B cell (primary cell): ENCODE results near the gene MAD1L1. TPM values are rescaled to one million over a fixed set of nuclear protein-coding genes. Genes with fewer than 3 reads are reported as not detected.

ENCODE experiments used
- ATAC-seq: fragments of 200-7000 bp; cut with Tn5 transposase; one replicate; pipeline ENCODE4 v1.10.0; 2021; ENCODE audit warnings: low read depth, mild to moderate bottlenecking, moderate number of reproducible peaks, moderate library complexity
- CTCF ChIA-PET: fragments of 350-600 bp; sonication (Branson Sonifier 250); formaldehyde crosslinking; loops from one replicate; lab custom pipeline; 2021; ENCODE audit warnings: antibody characterized with exemption, inconsistent platforms; lab: Charles Lee
- POLR2A ChIA-PET: fragments of 350-600 bp; sonication (Branson Sonifier 250); formaldehyde crosslinking; loops from one replicate; lab custom pipeline; 2021; ENCODE audit warnings: antibody characterized with exemption; lab: Charles Lee
- DNase-seq: peaks from one replicate; pipeline ENCODE4 v3.0.0; 2013
- H2AFZ ChIP-seq: 2 replicates; pipeline ENCODE4 v1.6.1; 2012; ENCODE audit warnings: mild to moderate bottlenecking, low read depth, low read length; ENCODE audit not compliant: insufficient read depth, poor library complexity, severe bottlenecking
- H3K27ac ChIP-seq, 2 donors: 1 replicate in 1 of 2; 2 replicates in 1 of 2; pipeline ENCODE4 v1.5.1; 2012 to 2013; ENCODE audit warnings: low read length in 2 of 2, mild to moderate bottlenecking in 2 of 2, moderate library complexity in 1 of 2
- H3K27me3 ChIP-seq, 4 experiments: fragments of 200-600 bp in 1 of 4; sonication (generic) in 1 of 4; replicated peaks in 1 of 4; 1 replicate in 2 of 4; 2 replicates in 2 of 4; pipeline versions ENCODE4 v1.6.1 to v1.7.0; 2013 to 2016; ENCODE audit warnings: low read length in 3 of 4, mild to moderate bottlenecking in 2 of 4, mixed read lengths in 1 of 4, moderate library complexity in 1 of 4; ENCODE audit not compliant: insufficient read depth in 4 of 4, control insufficient read depth in 3 of 4; ENCODE audit errors: control extremely low read depth in 1 of 4
- H3K36me3 ChIP-seq, 2 experiments: replicated peaks in 1 of 2; 1 replicate in 1 of 2; 2 replicates in 1 of 2; pipeline versions ENCODE4 v1.6.1 to v1.7.1; 2013; ENCODE audit warnings: low read length in 1 of 2; ENCODE audit not compliant: insufficient read depth in 2 of 2, control insufficient read depth in 1 of 2; ENCODE audit errors: control extremely low read depth in 1 of 2, extremely low read depth in 1 of 2
- H3K4me1 ChIP-seq, 2 donors: fragments of 200-600 bp in 1 of 2; sonication (generic) in 1 of 2; 1 replicate in 1 of 2; 2 replicates in 1 of 2; pipeline versions ENCODE4 v1.5.1 to v1.6.1; 2013 to 2017; ENCODE audit warnings: low read length in 2 of 2; ENCODE audit not compliant: control insufficient read depth in 2 of 2, insufficient read depth in 2 of 2
- H3K4me2 ChIP-seq: replicated peaks from 2 replicates; pipeline ENCODE3; 2012; ENCODE audit warnings: mild to moderate bottlenecking, low read depth, low read length; ENCODE audit not compliant: poor library complexity, severe bottlenecking
- H3K4me3 ChIP-seq, 5 experiments: fragments of 200-600 bp in 1 of 5; sonication (generic) in 1 of 5; 1 replicate in 3 of 5; 2 replicates in 2 of 5; pipeline versions ENCODE4 v1.5.1 to v1.7.0; 2011 to 2016; ENCODE audit warnings: low read length in 4 of 5, mild to moderate bottlenecking in 4 of 5, low read depth in 2 of 5, control low read depth in 1 of 5, moderate library complexity in 1 of 5; ENCODE audit not compliant: insufficient read depth in 1 of 5; ENCODE audit errors: control extremely low read depth in 1 of 5, extremely low read depth in 1 of 5
- H3K79me2 ChIP-seq: fragments of 200-600 bp; sonication (generic); one replicate; pipeline ENCODE4 v1.6.0; 2016; ENCODE audit warnings: low read length; ENCODE audit not compliant: control insufficient read depth, insufficient read depth
- H3K9ac ChIP-seq: fragments of 200-600 bp; sonication (generic); 2 replicates; pipeline ENCODE4 v1.6.1; 2017; ENCODE audit warnings: mild to moderate bottlenecking, low read length, moderate library complexity
- H3K9me3 ChIP-seq, 3 donors: one replicate each; pipeline versions ENCODE4 v1.6.1 to v1.7.1; 2013; ENCODE audit warnings: low read length in 2 of 3; ENCODE audit not compliant: control insufficient read depth in 2 of 3, insufficient read depth in 1 of 3; ENCODE audit errors: control extremely low read depth in 1 of 3
- H4K20me1 ChIP-seq: 2 replicates; pipeline ENCODE4 v1.6.0; 2012; ENCODE audit warnings: mild to moderate bottlenecking, low read length; ENCODE audit not compliant: insufficient read depth, control insufficient read depth, poor library complexity, severe bottlenecking
- H3K27ac Mint-ChIP-seq: one replicate; pipeline ENCODE4 v1.8.0; 2021; ENCODE audit warnings: mixed read lengths
- H3K27me3 Mint-ChIP-seq: one replicate; pipeline ENCODE4 v1.8.0; 2021; ENCODE audit warnings: mixed read lengths
- H3K4me1 Mint-ChIP-seq: one replicate; pipeline ENCODE4 v1.8.0; 2021; ENCODE audit warnings: mixed read lengths
- H3K4me3 Mint-ChIP-seq: one replicate; pipeline ENCODE4 v1.8.0; 2021; ENCODE audit warnings: mixed read lengths
- H3K9me3 Mint-ChIP-seq: one replicate; pipeline ENCODE4 v1.8.0; 2022; ENCODE audit warnings: mixed read lengths; ENCODE audit not compliant: insufficient read depth
- CTCF ChIP-seq: fragments of 200-600 bp; IDR thresholded peaks from one replicate; pipeline ENCODE4 v1.8.0; 2022; ENCODE audit warnings: antibody characterized with exemption, mild to moderate bottlenecking
- EZH2 ChIP-seq: IDR thresholded peaks from 2 replicates; pipeline ENCODE4 v1.6.1; 2012; ENCODE audit warnings: borderline replicate concordance, low read depth, mild to moderate bottlenecking, moderate library complexity, low read length; ENCODE audit not compliant: insufficient read depth, poor library complexity, severe bottlenecking
- WGBS: methylation state at CpG from one replicate; pipeline ENCODE4 v1.1.5; 2013; ENCODE audit warnings: missing lambda C conversion rate; ENCODE audit not compliant: insufficient coverage; 5-methylcytosine and 5-hydroxymethylcytosine counted together
- intact Hi-C: fragments of 100-400 bp; cut with micrococcal nuclease; formaldehyde crosslinking; loops from one replicate; pipeline ENCODE4 v1.10.0; 2022
- polyA plus RNA-seq: library from polyadenylated mRNA; depleted of rRNA; stranded (reverse); fragments of >200 nt; gene quantifications from 2 replicates; pipeline ENCODE4 v1.2.3, GENCODE V29; 2012
- total RNA-seq, 2 donors: library from RNA; stranded (reverse); fragments of 120-200 nt in 1 of 2; gene quantifications; 1 replicate in 1 of 2; 2 replicates in 1 of 2; pipeline versions ENCODE4 v1.2.3 to v1.2.4, GENCODE V29; 2013 to 2022

Gene MAD1L1
- total and polyA plus RNA-seq, 2 donors (not counting 1 experiment from before 2014, with no cell fraction given): 86.7 to 110 TPM

DNA sequence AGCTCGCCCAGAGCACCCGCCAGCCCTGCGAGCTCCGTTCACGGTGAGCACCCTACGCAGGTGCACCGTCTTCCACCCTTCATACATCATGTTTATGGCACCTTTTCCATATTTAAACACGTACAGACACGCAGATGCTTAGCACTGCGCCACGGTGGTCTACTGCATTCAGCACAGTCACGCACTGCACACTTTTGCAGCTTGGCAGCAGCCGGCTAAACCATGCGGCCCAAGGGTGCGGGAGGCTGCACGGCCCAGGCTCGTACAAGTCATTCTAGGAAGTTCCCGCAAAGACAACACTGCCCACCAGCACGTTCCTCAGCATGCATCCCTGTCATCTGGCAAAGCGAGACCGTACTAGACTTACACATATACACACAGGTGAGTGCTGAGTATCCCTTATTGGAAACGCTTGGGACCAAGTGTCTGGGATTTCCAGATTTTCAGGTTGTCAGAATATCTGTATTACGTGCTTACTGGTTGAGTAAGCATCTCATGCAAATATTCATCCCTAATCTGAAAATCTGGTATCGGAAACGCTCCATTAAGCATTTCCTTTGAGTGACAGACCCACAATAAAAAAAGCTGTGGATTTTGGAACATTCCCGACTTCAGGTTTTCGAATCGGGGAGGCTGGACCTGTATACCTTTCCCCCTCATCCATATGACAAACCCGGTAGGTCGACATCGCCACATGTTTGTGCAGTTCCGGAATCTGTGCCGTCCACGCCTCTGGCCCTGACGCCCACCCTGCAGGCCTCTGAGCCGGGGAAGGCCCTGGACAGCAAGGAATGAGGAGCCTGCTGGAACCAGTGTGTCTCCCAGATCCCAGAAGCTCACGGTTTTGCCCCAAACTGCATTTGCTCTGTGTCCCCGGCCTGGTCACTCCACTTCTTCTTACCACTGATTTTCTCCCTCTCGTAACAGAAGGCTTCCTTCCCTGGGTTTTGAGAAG, 340.5 kb downstream of the MAD1L1 start:
- no peak overlapping the region for H3K27ac Mint-ChIP-seq
- peaks cover 35% of the 10 kb centered on the region for H4K20me1 ChIP-seq
- H3K4me3 ChIP-seq: no peak overlapping the region
- peaks cover 1 to 49% of the 10 kb centered on the region in 2 experiments for H3K36me3 ChIP-seq
- TF ChIP-seq CTCF: no peak
- TF ChIP-seq EZH2: no peak
- no peak overlapping the region for H3K4me3 Mint-ChIP-seq
- H3K9ac ChIP-seq: no peak overlapping the region
- intact Hi-C loops: no loop called here
- H2AFZ ChIP-seq: no peak overlapping the region
- H3K27me3 Mint-ChIP-seq: no peaks in the 10 kb centered on the region
- DNase-seq (no peak), ATAC-seq (no peak)
- H3K4me2 ChIP-seq: no peak overlapping the region
- ChIA-PET POLR2A (no interaction called here), CTCF (no interaction called here)
- H3K79me2 ChIP-seq: peaks cover 7% of the 10 kb centered on the region
- H3K27ac ChIP-seq: no peak overlapping the region
- H3K27me3 ChIP-seq: no peaks in the 10 kb centered on the region
- WGBS: 98% methylated on average over 36 of the region's 39 CpGs
- peaks cover 0 to 7% (median 0%) of the 10 kb centered on the region in 3 donors for H3K9me3 ChIP-seq
- no peaks in the 10 kb centered on the region for H3K4me1 ChIP-seq
- peaks cover 2% of the 10 kb centered on the region for H3K4me1 Mint-ChIP-seq
- no peaks in the 10 kb centered on the region for H3K9me3 Mint-ChIP-seq
